OCI-M2 (cell line): Measurements from ENCODE around the gene TANGO2.

ENCODE experiments used
- DNase-seq: peaks from one replicate; lab custom pipeline; 2025; ENCODE audit not compliant: unreplicated experiment; lab: John Stamatoyannopoulos, UW

Gene TANGO2

GRCh38 chr22:19982991-19983578, 37.8 kb upstream of the TANGO2 start:
- no peak for DNase-seq

GRCh38 chr22:19983741-19984140, 37.2 kb upstream of the TANGO2 start:
- no peak for DNase-seq

- DNase-seq, result no peak
Measured at GRCh38 chr22:19984201-19984753, 36.6 kb upstream of the TANGO2 start.

- no peak for DNase-seq
Measured at GRCh38 chr22:19984851-19985811, 35.8 kb upstream of the TANGO2 start.

- DNase-seq, result no peak
Measured at GRCh38 chr22:19986011-19986409, 34.9 kb upstream of the TANGO2 start.

GRCh38 chr22:19986410-19987341, 34.2 kb upstream of the TANGO2 start:
- DNase-seq, result no peak

GRCh38 chr22:19987394-19988306, 33.3 kb upstream of the TANGO2 start:
- no peak for DNase-seq

GRCh38 chr22:19988331-19988808, 32.5 kb upstream of the TANGO2 start:
- DNase-seq, result no peak

GRCh38 chr22:19988965-19989724, 31.8 kb upstream of the TANGO2 start:
- no peak for DNase-seq

GRCh38 chr22:19989725-19990067, 31.2 kb upstream of the TANGO2 start:
- no peak for DNase-seq

- DNase-seq, result no peak
Measured at GRCh38 chr22:19990188-19990587, 30.7 kb upstream of the TANGO2 start.

GRCh38 chr22:19990609-19991394, 30.1 kb upstream of the TANGO2 start:
- DNase-seq, result no peak

- no peak for DNase-seq
Measured at GRCh38 chr22:19991395-19991644, 29.6 kb upstream of the TANGO2 start.

- DNase-seq, result no peak
Measured at GRCh38 chr22:19991645-19992451, 29.1 kb upstream of the TANGO2 start.

GRCh38 chr22:19992481-19992911, 28.4 kb upstream of the TANGO2 start:
- DNase-seq, result no peak

- DNase-seq, result no peak
Measured at GRCh38 chr22:19992921-19993355, 28.0 kb upstream of the TANGO2 start.

GRCh38 chr22:19993926-19994325, 27.0 kb upstream of the TANGO2 start:
- DNase-seq, result no peak
